Dermis microvascular lymphatic vessel endothelial cell (primary cell): ENCODE data around the gene POC1A. TPM values are rescaled to one million over a fixed set of nuclear protein-coding genes. Genes with fewer than 3 reads are reported as not detected.
A peak's percentile ranks its signal among the peaks of the same experiment; 100 is the strongest.

Experiments used
- DNase-seq, 2 donors: peaks; one replicate each; pipeline versions ENCODE4 v3.0.0 to v3.0.0-alpha.2; 2010; ENCODE audit warnings: low read depth in 2 of 2
- total RNA-seq: library from RNA; depleted of rRNA; stranded (reverse); fragments of >200 nt; gene quantifications from 2 replicates; pipeline ENCODE4 v1.2.1, GENCODE V29; 2014

The POC1A gene
- total RNA-seq, 1 donor from 2014 or later, result 12.5 TPM

GRCh38 chr3:52106951-52107611 lies 47.1 kb downstream of the POC1A start:
- DNase-seq, result no peak

GRCh38 chr3:52104684-52105640 lies 49.3 kb downstream of the POC1A start:
- DNase-seq, result no peak

- no peak for DNase-seq
Measured at GRCh38 chr3:52102934-52103333, 51.3 kb downstream of the POC1A start.

- DNase-seq, result no peak
Measured at GRCh38 chr3:52099001-52099401, 55.2 kb downstream of the POC1A start.

- DNase-seq, result no peak
Measured at GRCh38 chr3:52097851-52098507, 56.2 kb downstream of the POC1A start.

- DNase-seq, result no peak
Measured at GRCh38 chr3:52095990-52096775, 58.0 kb downstream of the POC1A start.

- no peak for DNase-seq
Measured at GRCh38 chr3:52094571-52095485, 59.4 kb downstream of the POC1A start.

GRCh38 chr3:52093756-52094545 lies 60.3 kb downstream of the POC1A start:
- peak in 1 of 2 donors; percentile 24 for DNase-seq

- no peak for DNase-seq
Measured at GRCh38 chr3:52092891-52093290, 61.3 kb downstream of the POC1A start.

- no peak for DNase-seq
Measured at GRCh38 chr3:52092271-52092660, 62.0 kb downstream of the POC1A start.

GRCh38 chr3:52091586-52092270 lies 62.5 kb downstream of the POC1A start:
- DNase-seq, result no peak

GRCh38 chr3:52090933-52091468 lies 63.2 kb downstream of the POC1A start:
- DNase-seq, result no peak

GRCh38 chr3:52090131-52090932 lies 63.9 kb downstream of the POC1A start:
- DNase-seq, result peak; percentile 67 to 85

GRCh38 chr3:52089691-52090090 lies 64.5 kb downstream of the POC1A start:
- no peak for DNase-seq

- peak; percentile 43 to 60 for DNase-seq
Measured at GRCh38 chr3:52088445-52089367, 65.5 kb downstream of the POC1A start.

GRCh38 chr3:52087731-52088130 lies 66.5 kb downstream of the POC1A start:
- no peak for DNase-seq
